DMS114 treated with DMSO at 0.1 percent for 48 hours (cell line): ENCODE data around the gene SYK.

Source experiments
- DNase-seq: peaks from one replicate; lab custom pipeline; 2025; ENCODE audit not compliant: unreplicated experiment; lab: John Stamatoyannopoulos, UW

Gene SYK

DNA sequence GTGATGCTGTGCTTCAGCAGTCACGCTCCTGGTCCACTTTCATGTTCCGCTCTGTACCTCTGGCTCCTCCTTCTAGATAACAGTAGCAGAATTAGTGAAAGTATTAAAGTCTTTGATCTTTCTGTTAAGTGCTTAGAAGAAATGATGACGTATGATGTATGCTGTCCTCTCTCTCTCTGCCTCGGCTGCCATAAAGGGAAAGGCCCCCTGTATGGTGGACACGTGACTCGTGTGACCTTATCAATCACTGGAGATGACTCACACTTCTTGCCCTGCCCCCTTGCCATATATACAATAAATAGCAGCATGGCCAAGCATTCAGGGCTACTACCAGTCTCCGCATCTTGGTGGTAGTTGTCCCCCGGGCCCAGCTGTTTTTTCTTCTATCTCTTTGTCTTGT lies 100.3 kb downstream of the SYK start:
- no peak for DNase-seq

DNA sequence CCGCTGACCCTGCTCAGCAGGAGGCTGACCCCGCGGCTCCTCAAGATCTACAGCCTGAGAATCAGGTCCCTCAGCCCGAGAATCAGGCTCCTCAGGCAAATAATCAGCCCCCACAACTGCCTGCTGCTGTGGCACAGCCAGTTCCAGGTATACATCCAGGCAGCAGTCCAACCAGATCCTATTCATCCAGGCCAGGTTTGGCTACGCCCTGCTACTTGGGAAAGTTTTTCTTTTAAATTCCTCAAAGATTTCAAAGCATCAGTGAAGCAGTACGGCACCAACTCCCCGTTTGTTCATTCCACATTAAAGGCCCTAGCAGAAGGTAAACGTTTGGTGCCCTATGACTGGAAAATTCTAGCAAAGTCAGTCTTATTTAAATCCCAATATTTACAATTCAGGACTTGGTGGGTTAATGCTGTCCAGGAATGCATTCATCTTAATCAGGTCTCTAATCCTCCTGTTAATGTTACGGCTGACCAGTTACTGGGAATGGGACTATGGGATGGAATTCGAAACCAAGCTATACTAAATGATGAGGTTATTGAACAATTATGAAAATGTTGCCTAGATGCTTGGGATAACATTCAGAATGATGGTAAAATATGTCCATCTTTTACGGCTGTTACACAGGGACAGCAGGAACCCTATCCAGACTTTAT lies 102.3 kb downstream of the SYK start:
- DNase-seq, result no peak

DNA sequence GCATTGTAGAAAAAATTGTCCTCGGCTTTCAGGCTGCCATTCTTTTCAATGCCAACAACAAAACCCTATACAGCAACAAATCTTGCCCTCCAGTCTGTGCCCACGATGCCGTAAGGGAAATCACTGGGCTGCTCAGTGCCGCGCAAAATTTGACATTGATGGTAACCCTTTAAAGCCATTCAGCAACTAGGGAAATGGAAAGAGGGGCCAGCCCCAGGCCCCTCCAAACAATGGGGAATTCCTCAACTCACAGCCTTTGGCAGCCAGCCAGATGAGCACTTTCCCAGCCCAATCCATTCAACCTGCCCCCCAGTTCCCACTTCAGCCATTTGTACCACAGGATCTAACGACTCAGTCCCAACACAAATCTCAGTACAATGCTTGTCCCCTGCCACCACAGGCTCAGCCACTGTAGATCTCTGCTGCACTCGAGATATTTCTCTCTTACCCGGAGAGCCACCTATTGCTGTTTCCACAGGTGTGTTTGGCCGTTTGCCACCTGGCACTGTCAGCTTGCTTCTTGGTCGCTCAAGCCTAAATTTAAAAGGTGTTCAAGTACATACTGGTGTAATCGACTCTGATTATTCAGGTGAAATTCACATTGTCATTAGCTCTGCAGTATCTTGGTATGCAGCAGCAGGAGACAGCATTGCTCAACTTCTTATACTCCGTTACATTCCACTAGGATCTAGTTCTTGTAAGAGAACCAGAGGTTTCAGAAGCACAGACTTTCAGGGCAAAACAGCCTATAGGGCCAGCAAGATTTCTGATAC lies 103.3 kb downstream of the SYK start:
- no peak for DNase-seq

DNA sequence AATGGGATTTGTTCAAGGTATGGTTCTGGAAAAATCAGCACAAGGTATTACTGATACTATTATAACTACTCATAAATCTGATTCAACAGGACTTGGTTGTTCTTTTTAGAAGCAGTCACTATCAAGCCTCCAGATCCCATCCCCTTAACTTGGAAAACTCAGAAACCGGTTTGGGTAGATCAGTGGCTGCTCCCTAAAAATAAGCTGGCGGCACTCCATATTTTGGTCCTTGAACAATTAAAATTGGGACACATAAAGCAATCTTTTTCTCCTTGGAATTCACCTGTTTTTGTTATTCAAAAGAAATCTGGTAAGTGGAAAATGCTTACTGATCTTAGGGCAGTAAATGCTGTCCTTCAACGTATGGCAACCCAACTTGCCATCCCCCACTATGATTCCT lies 104.2 kb downstream of the SYK start:
- no peak for DNase-seq

DNA sequence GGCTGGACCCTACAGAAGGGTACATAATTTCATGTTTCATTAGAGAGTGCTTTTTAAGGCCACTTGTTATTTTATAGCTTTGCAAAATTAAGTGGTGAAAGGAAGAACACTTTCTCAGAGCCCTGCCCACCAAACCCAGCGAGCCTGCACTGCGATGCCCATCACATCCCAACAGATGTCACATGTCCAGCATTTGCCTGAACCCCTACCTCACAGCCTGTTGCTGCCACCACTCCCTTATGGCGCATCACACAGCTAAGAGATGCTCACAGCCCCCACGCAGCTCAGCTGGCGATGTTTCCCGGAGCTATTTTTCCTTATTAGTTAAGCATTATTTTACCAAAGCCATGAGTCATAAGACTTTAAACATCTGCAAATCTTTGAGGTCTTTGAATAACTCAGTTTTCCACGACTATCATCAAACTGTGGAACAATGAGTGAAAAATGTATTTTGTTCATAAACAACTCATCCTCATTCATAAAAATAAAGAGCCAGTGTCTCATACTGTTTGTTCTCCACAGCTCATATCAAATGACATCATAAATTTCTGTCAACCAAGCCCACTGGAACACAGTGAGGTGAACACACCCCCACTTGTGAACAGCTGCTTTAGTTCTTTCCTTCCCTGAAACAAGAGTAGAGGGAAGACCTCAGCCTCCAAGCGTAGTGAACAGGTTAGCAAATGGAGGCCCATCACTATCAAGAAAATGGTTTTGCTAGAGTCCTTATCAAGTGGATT lies 104.9 kb downstream of the SYK start:
- DNase-seq, result no peak

DNA sequence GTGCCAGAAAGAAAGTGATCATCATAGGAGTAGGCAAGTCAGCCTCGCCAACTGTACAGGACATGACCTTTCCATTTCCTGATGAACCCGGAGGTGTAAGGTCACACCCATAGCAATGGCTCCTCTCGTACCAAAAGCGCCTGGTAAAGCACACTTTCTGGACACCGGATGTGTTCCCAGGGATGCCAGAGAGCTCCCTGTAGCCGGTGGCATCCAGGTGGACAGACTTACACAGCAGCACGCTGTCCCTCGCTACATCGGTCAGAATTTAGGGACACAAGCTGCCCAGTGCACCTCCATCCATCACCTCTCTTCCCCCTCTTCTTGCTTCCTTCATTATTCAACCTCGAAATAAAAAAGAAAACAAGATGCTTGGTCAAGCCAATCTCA lies 105.4 kb downstream of the SYK start:
- DNase-seq, result no peak

DNA sequence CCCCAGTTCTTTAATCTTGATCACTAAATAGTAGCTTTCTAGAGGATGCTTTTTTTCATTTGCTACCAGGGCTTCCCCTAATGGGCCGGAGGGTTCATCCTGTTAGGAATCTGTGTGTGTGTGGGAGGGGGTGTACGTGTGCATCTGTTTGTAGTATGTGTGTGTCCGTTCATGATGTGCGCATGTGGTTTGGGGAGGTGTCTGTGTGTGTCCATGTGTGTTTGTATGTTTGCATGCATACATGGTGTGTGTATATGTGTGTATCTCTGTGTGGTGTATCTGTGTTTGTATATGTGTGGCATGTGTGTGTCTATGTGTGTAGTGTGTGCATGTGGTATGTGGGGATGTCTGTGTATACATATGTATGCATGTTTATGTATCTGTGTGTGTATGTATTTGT lies 106.2 kb downstream of the SYK start:
- DNase-seq, result no peak

DNA sequence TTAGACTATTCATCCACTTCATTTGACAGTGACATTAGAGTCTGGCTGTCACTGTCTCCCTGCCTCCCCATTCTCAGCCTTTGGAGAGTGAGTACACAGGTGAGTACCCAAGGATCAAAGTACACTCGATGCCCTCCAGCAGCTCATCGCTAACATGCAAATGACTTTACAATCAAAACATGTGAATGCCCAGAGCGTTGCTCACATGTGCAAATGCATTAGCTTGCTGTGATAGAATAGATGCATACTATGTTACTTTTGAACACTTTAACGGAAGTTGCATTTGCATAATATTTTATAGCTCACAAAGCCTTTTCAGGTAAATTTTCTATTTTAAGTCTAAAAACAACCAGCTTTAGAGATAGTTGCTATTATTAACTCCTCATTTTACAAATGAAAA lies 107.6 kb downstream of the SYK start:
- no peak for DNase-seq

DNA sequence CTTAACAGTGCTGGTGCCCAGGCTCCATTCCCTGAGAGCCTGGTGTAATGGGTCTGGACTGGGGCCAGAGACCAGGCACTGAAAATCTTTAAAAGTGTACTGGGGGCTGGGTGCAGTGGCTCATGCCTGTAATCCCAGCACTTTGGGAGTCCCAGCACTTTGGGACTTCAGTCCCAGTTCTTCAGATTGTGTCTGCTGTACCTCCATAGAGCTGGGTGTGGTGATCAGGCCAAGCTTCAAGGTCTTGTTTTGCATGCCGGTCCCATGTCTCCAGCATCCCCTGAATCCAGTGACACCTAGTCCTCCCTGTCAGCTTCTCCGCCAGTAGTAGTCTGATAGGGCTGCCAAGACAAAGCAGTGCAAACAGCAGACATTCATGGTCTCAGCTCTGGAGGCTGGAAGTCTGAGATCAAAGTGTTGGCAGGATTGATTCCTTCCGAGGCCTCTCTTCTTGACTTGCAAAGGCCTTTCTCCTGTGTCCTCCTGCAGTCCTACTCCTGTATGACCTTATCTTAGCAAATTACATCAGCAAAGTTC lies 108.2 kb downstream of the SYK start:
- no peak for DNase-seq

DNA sequence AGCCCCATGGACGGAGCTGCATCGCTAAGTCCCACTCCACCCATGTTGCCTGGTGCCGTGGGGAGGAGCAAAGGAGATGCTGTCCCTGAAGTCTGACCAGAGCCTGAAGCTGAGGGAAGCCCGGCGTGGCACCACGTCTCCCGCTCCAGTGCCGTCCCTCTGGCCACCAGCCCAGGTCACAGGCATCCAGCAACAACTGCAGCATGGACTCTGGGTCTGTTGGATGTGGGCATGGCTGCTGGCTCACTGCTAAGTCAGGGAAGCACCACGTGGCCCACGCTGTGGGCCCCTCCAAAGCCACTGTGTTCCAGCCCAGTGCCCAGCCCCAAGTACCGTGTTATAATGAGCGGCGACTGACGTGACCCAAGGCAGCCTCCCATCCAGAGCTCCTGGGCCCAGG lies 112.6 kb downstream of the SYK start:
- no peak for DNase-seq

DNA sequence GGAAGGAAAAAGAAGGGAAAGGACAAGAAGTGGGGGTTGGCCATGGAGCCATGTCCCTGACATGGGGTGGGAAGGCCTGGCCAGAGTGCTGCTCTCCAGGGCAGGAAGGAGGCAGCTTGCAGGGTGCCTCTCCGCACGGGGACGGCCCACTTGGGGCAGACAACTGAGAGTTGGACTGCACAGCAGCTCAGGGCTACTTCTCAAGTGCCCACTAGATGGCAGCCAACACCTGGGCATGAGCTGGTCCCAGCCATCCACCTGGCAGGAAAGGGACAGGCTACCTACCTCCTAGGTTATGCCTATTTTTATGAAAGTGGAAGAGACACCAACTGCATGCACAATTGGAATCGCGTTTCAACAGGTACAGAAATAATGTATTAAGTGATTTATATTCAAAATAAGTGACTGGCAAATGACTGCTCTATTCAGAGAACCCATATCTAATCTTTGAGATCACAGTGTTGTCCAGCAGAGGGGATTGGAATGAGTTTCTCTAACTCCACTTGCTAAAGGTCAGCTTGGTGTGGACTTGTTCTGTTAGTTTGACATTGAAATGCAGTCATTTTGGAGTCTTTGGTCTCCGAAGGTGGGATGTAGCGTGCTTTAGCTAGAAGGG lies 113.4 kb downstream of the SYK start:
- peak; percentile 19 for DNase-seq

DNA sequence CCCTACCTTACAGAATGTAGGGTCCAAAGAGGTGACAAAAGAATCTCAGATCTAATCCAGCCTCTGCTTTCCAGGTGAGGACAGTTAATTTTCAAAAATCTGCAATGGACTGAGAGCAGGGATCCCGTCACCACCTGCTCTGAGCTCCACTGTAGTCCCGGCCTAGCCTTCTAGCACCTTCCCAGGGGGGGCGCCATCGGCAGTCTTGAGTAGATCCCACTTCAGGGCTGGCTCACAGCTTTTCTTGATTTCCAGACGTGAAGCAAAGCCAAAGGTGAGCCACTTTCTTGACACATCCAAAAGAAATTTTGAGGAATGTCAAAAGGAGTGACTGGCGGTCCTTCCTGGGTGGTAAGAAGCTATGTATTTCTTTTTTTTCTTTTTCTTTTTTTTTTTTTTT lies 114.1 kb downstream of the SYK start:
- DNase-seq, result no peak

DNA sequence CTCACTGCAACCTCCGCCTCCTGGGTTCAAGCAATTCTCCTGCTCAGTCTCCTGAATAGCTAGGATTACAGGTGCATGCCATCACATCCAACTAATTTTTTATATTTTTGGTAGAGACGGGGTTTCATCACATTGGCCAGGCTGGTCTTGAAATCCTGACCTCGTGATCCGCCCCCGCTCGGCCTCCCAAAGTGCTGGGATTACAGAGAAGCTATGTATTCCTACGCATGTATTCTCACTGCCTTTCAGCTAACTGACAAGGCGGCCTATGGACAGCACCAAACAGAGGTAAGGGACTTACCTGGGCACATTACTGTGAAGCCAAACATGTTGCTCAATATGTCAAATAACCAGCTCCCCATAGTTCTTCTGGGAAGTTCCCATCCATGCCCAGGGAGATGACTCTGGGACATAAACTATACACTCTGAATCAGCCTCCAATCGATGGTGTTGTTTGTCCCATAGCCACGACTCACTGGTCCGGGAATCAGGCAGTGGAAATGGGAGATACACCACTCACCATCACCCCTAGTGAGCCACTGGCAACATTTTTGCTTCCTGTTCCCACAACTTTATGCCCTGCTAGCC lies 114.6 kb downstream of the SYK start:
- DNase-seq, result no peak

DNA sequence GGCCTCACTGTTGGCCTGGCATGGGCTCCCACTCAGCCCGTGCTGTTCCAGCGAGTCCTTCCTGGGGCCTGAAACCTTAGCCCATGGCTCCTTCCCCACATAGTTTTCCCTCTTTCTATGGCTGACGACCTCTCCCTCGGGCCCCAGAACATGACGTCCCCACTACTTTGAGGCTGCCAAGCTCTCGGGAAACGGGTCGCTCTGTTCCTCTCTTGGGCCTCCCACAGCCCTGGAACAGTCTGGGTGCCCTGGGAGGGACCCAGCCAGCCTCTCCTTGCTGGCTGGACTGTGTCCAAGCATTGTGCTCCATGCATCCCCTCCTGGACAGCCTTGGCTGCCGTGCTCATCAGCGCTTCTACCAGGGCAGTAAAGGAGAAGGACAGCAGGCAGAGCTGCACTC lies 118.3 kb downstream of the SYK start:
- DNase-seq, result no peak

DNA sequence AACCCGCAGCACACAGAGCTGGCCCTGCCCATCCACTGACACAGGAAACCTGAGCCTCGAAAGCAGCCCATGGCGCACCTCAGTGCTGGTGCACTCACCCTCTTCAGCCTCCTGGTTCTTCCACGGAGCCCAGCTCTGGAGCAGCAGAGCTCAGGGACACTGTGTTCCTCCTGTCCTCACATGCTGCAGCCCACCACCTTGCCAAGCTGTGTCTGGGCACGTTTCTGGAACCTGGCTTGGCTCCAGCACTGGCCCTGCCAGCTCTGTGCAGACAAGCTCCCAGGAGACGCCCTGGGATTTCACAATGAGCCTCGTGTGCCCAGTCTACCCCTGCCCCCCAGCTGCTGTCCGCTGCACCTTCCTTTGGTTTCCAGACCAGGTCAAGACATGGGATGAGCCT lies 119.5 kb downstream of the SYK start:
- no peak for DNase-seq

DNA sequence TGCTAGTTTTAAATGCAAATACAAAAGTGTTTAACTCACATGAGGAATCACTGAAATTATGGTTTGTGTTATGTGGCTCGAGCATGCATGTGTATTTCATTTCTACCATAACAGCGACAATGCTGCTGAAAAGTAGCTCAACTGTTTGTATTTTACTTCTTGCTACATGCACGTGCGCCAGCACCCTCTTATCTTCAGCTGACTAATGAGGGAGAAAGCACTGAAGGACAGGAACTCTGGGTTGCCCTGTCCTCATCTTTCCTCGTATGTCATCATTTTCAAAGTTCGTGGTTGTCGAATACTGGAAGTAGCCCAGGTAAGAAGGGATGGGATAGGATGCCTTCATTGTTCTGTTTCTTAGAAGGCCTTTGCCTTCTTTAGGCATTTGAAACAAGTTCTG lies 120.3 kb downstream of the SYK start:
- no peak for DNase-seq

DNA sequence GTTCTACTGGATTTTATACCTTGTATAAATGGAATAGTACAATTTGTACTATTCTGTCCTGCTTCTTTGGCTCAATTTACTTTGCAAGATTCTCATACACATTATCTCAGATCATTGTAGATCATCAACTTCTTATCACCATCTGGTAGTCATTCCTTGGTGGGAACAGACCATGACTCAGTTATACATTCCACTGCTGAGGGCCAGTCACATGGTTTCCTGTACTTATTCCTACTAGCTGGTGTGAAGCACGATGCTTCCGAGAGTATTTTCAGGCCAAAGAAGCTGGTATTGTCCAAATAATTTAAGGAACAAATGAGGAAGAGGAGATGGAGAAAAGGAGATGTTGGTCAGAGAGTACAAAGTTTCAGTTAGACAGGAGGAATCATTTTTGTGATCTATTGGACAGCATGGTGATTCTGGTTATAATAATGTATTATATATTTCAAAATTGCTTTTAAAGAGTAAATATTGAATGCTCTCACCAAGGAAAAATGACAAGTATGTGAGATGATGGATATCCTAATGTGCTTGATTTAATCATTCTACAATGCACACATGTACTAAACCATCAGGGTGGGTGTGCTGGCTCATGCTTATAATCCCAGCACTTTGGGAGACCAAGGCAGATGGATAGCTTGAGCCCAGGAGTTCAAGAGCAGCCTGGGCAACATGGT lies 124.1 kb downstream of the SYK start:
- no peak for DNase-seq

DNA sequence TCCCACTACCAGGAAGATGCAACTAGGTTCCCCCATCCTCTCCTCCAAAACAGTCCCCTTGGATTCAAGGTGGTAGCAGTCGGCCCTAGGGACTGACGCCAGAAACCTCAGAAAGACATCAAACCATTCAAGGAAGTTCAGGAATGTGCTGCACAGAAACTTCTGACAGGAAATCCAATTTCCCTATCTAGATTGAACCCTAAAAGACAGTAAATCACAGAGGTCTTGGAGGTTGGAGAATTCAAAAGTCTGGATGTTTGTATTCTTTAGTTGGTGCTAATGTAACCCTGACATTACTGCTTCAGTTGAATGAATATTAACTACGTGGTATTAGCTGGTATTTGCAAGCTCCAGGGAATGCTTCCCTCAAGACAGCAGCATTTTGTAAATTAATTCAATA lies 125.3 kb downstream of the SYK start:
- DNase-seq, result no peak

DNA sequence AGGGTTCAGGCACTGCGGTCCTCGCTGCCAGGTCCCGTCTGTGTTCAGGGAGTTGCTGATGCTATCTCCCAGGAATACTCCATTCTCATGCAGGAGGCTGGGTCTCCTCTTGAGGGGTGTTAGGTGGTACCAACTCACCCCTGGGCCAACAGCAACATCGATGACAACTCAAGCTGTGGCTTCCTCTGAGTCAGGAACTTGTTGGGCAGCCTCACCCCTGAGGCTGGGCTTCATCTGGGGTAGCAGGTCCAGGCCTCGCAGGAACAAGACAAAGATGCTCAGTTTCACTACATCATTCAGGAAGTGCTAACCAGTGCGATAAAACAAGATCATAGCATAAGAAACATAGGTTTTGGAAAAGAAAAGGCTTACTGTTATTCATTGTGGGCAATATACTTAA lies 125.9 kb downstream of the SYK start:
- no peak for DNase-seq

DNA sequence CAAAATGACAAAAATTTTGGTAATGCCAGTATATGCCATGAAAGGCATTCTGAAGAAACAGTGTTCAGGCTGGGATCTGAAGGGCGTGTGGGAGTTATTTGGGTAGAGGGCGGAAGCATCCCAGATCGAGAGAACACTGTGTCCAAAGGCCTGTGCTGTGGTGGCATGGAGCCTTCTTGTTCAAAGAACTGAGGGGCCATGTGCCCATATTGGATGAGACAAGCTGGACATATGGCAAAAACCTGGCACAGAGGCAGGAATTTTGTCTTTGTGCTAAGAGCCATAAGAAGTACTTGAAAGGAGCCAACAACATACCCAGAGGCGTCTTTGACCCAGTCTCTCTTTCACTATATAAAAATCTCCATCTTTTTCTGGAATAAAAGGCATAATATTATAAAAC lies 128.0 kb downstream of the SYK start:
- DNase-seq, result no peak

DNA sequence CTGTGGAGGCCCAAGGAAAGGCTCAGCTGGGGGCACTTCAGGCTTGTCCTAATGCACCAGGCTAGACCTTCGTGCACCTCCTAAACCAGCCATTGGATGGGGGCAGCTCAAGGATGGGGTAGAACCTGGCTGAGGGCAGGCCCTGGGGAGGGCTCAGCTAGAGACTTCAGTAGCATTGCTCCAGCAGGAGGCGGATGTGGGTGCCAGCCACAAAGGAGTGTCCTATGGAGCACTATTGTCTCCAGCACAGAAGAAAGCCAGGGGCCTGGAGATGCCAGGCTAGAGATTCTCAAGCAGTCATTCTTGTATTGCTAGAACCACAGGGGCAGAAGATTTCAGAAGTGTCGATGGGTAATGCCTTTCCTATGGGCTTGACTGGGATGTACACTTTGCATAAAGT lies 131.8 kb downstream of the SYK start:
- no peak for DNase-seq
